ENCODE measurements around the gene POLE.

POLE gene

GRCh38 chr12:132624186-132624855 is 62.8 kb downstream of the POLE start:
- H3K4me1 ChIP-seq (ENCODE audit: control insufficient read depth, insufficient read depth, low read length), result no peaks in the 10 kb centered on the region
- H3K9me3 ChIP-seq (ENCODE audit: control insufficient read depth, insufficient read depth, low read depth, low read length), result no peaks in the 10 kb centered on the region
- peaks cover 0 to 64% of the 10 kb centered on the region in 2 experiments for H3K36me3 ChIP-seq (ENCODE audit: control insufficient read depth in 2 of 2, insufficient read depth in 1 of 2, low read length in 2 of 2)
- no peak overlapping the region for H3K4me3 ChIP-seq (ENCODE audit: low read depth, low read length)
- TF ChIP-seq SCRT1 (tag by site-specific recombination; IDR thresholded peaks at IDR 0.05; ENCODE audit: borderline replicate concordance) (no peak), MYNN (tag by site-specific recombination; IDR thresholded peaks at IDR 0.05; ENCODE audit: borderline replicate concordance) (no peak), ZNF121 (tag by site-specific recombination; IDR thresholded peaks at IDR 0.05) (no peak), ZNF391 (tag by site-specific recombination; IDR thresholded peaks at IDR 0.05; ENCODE audit: borderline replicate concordance, low read depth) (no peak), ZNF670 (tag by site-specific recombination; IDR thresholded peaks at IDR 0.05; ENCODE audit: low read depth) (no peak), ZNF449 (tag by site-specific recombination; IDR thresholded peaks at IDR 0.05) (no peak), ZNF747 (tag by site-specific recombination; IDR thresholded peaks at IDR 0.05) (no peak)
- POLR2A ChIA-PET, result no interaction called here
- CTCF ChIA-PET, result no interaction called here
- H3K27ac ChIP-seq (ENCODE audit: extremely low read depth, low read depth, low read length), result peak overlapping the region; percentile 45

GRCh38 chr12:132623072-132623869 is 63.9 kb downstream of the POLE start:
- Histone ChIP-seq H3K4me3 (ENCODE audit: low read depth, low read length) (no peak overlapping the region), H3K27ac (ENCODE audit: extremely low read depth, low read depth, low read length) (peak overlapping the region; percentile 45; the same call in 1 of the 2 replicates), H3K36me3 (ENCODE audit: control insufficient read depth in 2 of 2, insufficient read depth in 1 of 2, low read length in 2 of 2) (peaks cover 0 to 54% of the 10 kb centered on the region in 2 experiments; a peak in 2 of 3 replicates), H3K4me1 (ENCODE audit: control insufficient read depth, insufficient read depth, low read length) (no peaks in the 10 kb centered on the region), H3K9me3 (ENCODE audit: control insufficient read depth, insufficient read depth, low read depth, low read length) (no peaks in the 10 kb centered on the region)
- CTCF ChIA-PET, result interaction anchor here (1.0 to 1.1 kb wide), 2 partner anchors 9 to 15 kb away, joined by 4 read pairs; no protein-coding TSS in a partner anchor
- POLR2A ChIA-PET, result no interaction called here
- peak; percentile 72 for TF ChIP-seq PATZ1 (tag by site-specific recombination; IDR thresholded peaks at IDR 0.05)
- no peak for TF ChIP-seq HOXD13 (CRISPR knock-in tag; IDR thresholded peaks at IDR 0.05; ENCODE audit: borderline replicate concordance)
- TF ChIP-seq ZNF302 (tag by site-specific recombination; IDR thresholded peaks at IDR 0.05; ENCODE audit: low read depth), result no peak
- TF ChIP-seq ZNF658 (tag by site-specific recombination; IDR thresholded peaks at IDR 0.05), result no peak
- 0 out of 2 replicates have a peak, but pooled peaks have one; percentile 12 for TF ChIP-seq ZNF692 (tag by site-specific recombination; IDR thresholded peaks at IDR 0.05)
- peak; percentile 78 for TF ChIP-seq ZBTB17 (tag by site-specific recombination; IDR thresholded peaks at IDR 0.05)
- no peak for TF ChIP-seq BCL11A (tag by site-specific recombination; IDR thresholded peaks at IDR 0.05; ENCODE audit: low read depth)
- TF ChIP-seq ZNF10 (tag by site-specific recombination; IDR thresholded peaks at IDR 0.05), result no peak
- 0 out of 2 replicates have a peak, but pooled peaks have one; percentile 3 for TF ChIP-seq ZNF341 (tag by site-specific recombination; IDR thresholded peaks at IDR 0.05; ENCODE audit: low read depth)
- no peak for TF ChIP-seq ZNF19 (tag by site-specific recombination; IDR thresholded peaks at IDR 0.05; ENCODE audit: low read depth)
- TF ChIP-seq TSHZ1 (tag by site-specific recombination; IDR thresholded peaks at IDR 0.05; ENCODE audit: borderline replicate concordance), result no peak
- TF ChIP-seq ZFP69B (tag by site-specific recombination; IDR thresholded peaks at IDR 0.05), result peak; percentile 45; the same call in 1 of the 2 replicates
- no peak for TF ChIP-seq ZNF639 (tag by site-specific recombination; IDR thresholded peaks at IDR 0.05)
- 0 out of 2 replicates have a peak, but pooled peaks have one; percentile 31 for TF ChIP-seq ZBTB8A (tag by site-specific recombination; IDR thresholded peaks at IDR 0.05)
- no peak for TF ChIP-seq ZNF16 (tag by site-specific recombination; IDR thresholded peaks at IDR 0.05; ENCODE audit: low read depth)
- TF ChIP-seq ZNF335 (tag by site-specific recombination; conservative IDR thresholded peaks at IDR 0.05), result no peak

Data from HEK293 (cell line).